Tibial nerve (tissue), 4 donors: ENCODE data around the gene RUNDC1.

Source experiments
- EP300 ChIP-seq, 2 donors: sonication (generic); formaldehyde crosslinking; IDR thresholded peaks; one replicate each; pipeline ENCODE4 v1.6.1; 2017; ENCODE audit warnings: antibody characterized with exemption in 2 of 2, mild to moderate bottlenecking in 1 of 2
- POLR2A ChIP-seq, 2 donors: fragments of 450-650 bp; IDR thresholded peaks; one replicate each; pipeline ENCODE4 v1.6.1; 2017; ENCODE audit warnings: antibody characterized with exemption in 2 of 2, mild to moderate bottlenecking in 2 of 2, moderate library complexity in 2 of 2
- TF ChIP-seq, protein P1 (sequence below), 5 experiments: fragments of 200-600 bp in 3 of 5; fragments of 450-650 bp in 2 of 5; sonication (generic) in 3 of 5; IDR thresholded peaks; one replicate each; pipeline ENCODE4 v1.5.1; 2016 to 2019; ENCODE audit warnings: antibody characterized with exemption in 5 of 5, mild to moderate bottlenecking in 3 of 5, moderate library complexity in 2 of 5

DNA sequence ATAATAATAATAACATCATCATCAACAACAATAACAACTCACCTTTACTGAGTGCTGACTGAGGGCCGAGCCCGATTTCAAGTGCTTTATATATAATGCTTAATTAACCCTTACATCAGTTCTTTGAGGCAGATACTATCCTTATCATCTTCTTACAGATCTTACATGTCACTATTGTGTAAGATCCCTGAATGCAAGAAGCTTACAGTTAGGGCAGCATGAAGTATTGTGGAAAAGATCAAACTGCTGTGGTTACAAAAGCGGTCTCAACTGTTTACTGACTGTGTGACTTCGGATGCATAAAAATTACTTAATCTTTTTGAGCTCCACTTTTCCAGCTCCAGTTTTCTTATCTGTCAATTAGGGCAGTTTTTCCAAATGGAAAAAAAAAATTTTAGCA is 38.6 kb downstream of the RUNDC1 start:
- TF ChIP-seq POLR2A (IDR thresholded peaks at IDR 0.05) (no peak), EP300 (IDR thresholded peaks at IDR 0.05) (no peak)
- TF ChIP-seq, protein P1, sequence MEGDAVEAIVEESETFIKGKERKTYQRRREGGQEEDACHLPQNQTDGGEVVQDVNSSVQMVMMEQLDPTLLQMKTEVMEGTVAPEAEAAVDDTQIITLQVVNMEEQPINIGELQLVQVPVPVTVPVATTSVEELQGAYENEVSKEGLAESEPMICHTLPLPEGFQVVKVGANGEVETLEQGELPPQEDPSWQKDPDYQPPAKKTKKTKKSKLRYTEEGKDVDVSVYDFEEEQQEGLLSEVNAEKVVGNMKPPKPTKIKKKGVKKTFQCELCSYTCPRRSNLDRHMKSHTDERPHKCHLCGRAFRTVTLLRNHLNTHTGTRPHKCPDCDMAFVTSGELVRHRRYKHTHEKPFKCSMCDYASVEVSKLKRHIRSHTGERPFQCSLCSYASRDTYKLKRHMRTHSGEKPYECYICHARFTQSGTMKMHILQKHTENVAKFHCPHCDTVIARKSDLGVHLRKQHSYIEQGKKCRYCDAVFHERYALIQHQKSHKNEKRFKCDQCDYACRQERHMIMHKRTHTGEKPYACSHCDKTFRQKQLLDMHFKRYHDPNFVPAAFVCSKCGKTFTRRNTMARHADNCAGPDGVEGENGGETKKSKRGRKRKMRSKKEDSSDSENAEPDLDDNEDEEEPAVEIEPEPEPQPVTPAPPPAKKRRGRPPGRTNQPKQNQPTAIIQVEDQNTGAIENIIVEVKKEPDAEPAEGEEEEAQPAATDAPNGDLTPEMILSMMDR (IDR thresholded peaks at IDR 0.05): no peak
